Measurements from ENCODE around the gene MAP3K20. TPM values are rescaled to one million over a fixed set of nuclear protein-coding genes. Genes with fewer than 3 reads are reported as not detected.

Gene MAP3K20
- total RNA-seq, 1 experiment from 2014 or later, result 40.0 TPM

DNA sequence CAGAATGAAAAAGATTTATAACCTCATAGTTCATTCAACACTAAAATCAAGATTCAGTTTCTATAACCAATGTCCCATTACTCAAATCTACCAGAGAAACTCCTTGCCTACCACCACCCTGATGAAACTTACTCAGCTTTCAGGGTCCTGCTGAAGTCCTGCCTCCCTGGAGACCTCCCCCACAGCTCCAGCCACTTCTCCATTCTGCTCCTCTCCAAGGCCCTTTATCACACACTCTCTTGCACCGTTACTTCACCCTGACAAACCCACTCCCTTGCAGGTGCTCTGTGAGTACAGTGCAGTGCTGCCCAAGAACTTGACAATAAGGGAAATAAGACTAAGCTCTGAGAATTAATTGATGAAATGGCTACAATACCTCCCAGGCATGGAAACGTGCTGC is 195.5 kb downstream of the MAP3K20 start:
- ChIA-PET POLR2A (ENCODE audit: low non-redundant PET) (no interaction called here), CTCF (no interaction called here)
- no TSS peak for BruUV-seq (replicated peaks)
- Histone ChIP-seq H3K36me3 (ENCODE audit: insufficient read depth, low read length, poor library complexity, severe bottlenecking) (no peaks in the 10 kb centered on the region), H3K4me3 (ENCODE audit: low read depth, low read length, poor library complexity, severe bottlenecking) (no peak overlapping the region), H3K9me3 (ENCODE audit: low read depth, low read length, poor library complexity, severe bottlenecking) (no peaks in the 10 kb centered on the region), H3K4me1 (ENCODE audit: insufficient read depth, low read length, poor library complexity, severe bottlenecking) (no peaks in the 10 kb centered on the region), H3K27me3 (replicated peaks; ENCODE audit: insufficient read depth, low read depth, low read length, poor library complexity) (no peaks in the 10 kb centered on the region), H3K27ac (ENCODE audit: low read depth, low read length, poor library complexity, severe bottlenecking) (no peak overlapping the region)
- intact Hi-C loops (cut with micrococcal nuclease; ENCODE audit: unreplicated experiment), result no loop called here
- TF ChIP-seq, protein P1, sequence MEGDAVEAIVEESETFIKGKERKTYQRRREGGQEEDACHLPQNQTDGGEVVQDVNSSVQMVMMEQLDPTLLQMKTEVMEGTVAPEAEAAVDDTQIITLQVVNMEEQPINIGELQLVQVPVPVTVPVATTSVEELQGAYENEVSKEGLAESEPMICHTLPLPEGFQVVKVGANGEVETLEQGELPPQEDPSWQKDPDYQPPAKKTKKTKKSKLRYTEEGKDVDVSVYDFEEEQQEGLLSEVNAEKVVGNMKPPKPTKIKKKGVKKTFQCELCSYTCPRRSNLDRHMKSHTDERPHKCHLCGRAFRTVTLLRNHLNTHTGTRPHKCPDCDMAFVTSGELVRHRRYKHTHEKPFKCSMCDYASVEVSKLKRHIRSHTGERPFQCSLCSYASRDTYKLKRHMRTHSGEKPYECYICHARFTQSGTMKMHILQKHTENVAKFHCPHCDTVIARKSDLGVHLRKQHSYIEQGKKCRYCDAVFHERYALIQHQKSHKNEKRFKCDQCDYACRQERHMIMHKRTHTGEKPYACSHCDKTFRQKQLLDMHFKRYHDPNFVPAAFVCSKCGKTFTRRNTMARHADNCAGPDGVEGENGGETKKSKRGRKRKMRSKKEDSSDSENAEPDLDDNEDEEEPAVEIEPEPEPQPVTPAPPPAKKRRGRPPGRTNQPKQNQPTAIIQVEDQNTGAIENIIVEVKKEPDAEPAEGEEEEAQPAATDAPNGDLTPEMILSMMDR (conservative IDR thresholded peaks at IDR 0.05; ENCODE audit: low read depth, low read length), result no peak
- TF ChIP-seq EZH2 (IDR thresholded peaks at IDR 0.05; ENCODE audit: borderline replicate concordance, low read depth, low read length, poor library complexity, severe bottlenecking), result no peak
- no peak for DNase-seq (ENCODE audit: low spot score)

DNA sequence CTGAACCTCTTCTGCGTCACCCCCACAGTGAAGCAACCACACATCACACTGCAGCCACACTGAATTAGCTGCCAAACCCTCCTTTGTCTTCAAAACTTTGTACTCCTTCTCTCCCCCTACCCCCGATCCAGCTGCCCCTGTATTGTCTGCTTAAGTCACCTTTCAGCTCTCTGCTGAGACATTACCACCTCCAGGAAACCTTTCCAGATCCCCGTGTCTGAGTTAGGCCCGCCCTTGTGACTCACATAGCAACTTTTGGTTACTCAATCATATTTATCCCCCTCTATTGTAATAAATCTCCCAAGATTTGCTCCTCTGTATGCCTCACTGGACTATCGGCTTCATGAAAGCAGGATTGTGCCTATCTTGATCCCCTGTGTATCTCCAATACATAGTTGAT is 196.2 kb downstream of the MAP3K20 start:
- DNase-seq (ENCODE audit: low spot score), result no peak
- POLR2A ChIA-PET (ENCODE audit: low non-redundant PET), result no interaction called here
- no peak overlapping the region for H3K27ac ChIP-seq (ENCODE audit: low read depth, low read length, poor library complexity, severe bottlenecking)
- no peak overlapping the region for H3K4me3 ChIP-seq (ENCODE audit: low read depth, low read length, poor library complexity, severe bottlenecking)
- TF ChIP-seq, protein P1 (conservative IDR thresholded peaks at IDR 0.05; ENCODE audit: low read depth, low read length), result no peak
- no peak for TF ChIP-seq EZH2 (IDR thresholded peaks at IDR 0.05; ENCODE audit: borderline replicate concordance, low read depth, low read length, poor library complexity, severe bottlenecking)
- no TSS peak for BruUV-seq (replicated peaks)
- CTCF ChIA-PET, result no interaction called here
- no peaks in the 10 kb centered on the region for H3K27me3 ChIP-seq (replicated peaks; ENCODE audit: insufficient read depth, low read depth, low read length, poor library complexity)
- no peaks in the 10 kb centered on the region for H3K4me1 ChIP-seq (ENCODE audit: insufficient read depth, low read length, poor library complexity, severe bottlenecking)
- no peaks in the 10 kb centered on the region for H3K36me3 ChIP-seq (ENCODE audit: insufficient read depth, low read length, poor library complexity, severe bottlenecking)
- no peaks in the 10 kb centered on the region for H3K9me3 ChIP-seq (ENCODE audit: low read depth, low read length, poor library complexity, severe bottlenecking)
- intact Hi-C loops (cut with micrococcal nuclease; ENCODE audit: unreplicated experiment), result no loop called here

DNA sequence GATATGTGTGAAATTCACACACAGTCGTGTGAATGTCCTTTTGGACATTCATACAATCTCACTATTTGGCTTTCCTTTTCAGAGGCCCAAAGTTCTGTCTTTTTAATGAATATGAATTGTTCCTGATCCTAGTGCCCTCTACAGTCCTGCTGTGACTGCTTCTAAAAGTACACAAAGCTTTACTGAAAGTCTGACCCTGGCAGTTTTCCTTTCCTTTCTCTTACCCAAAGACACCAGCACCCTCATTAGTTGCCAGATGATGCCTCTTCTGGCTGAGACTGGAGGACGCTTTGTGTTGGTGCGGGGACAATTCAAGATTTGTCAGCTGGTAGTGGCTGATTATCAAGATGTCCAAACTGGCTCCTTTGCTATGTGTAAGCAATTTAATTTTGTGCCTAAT is 197.2 kb downstream of the MAP3K20 start:
- Histone ChIP-seq H3K36me3 (ENCODE audit: insufficient read depth, low read length, poor library complexity, severe bottlenecking) (no peaks in the 10 kb centered on the region), H3K9me3 (ENCODE audit: low read depth, low read length, poor library complexity, severe bottlenecking) (no peaks in the 10 kb centered on the region), H3K27ac (ENCODE audit: low read depth, low read length, poor library complexity, severe bottlenecking) (no peak overlapping the region), H3K4me3 (ENCODE audit: low read depth, low read length, poor library complexity, severe bottlenecking) (no peak overlapping the region), H3K4me1 (ENCODE audit: insufficient read depth, low read length, poor library complexity, severe bottlenecking) (no peaks in the 10 kb centered on the region), H3K27me3 (replicated peaks; ENCODE audit: insufficient read depth, low read depth, low read length, poor library complexity) (no peaks in the 10 kb centered on the region)
- intact Hi-C loops (cut with micrococcal nuclease; ENCODE audit: unreplicated experiment), result no loop called here
- ChIA-PET POLR2A (ENCODE audit: low non-redundant PET) (no interaction called here), CTCF (no interaction called here)
- BruUV-seq (replicated peaks), result no TSS peak
- TF ChIP-seq, protein P1 (conservative IDR thresholded peaks at IDR 0.05; ENCODE audit: low read depth, low read length), result no peak
- no peak for TF ChIP-seq EZH2 (IDR thresholded peaks at IDR 0.05; ENCODE audit: borderline replicate concordance, low read depth, low read length, poor library complexity, severe bottlenecking)
- DNase-seq (ENCODE audit: low spot score), result no peak

Data from A673 (cell line).